Endodermal cell (in vitro differentiated cells): ENCODE measurements around the gene TEX50. TPM values are rescaled to one million over a fixed set of nuclear protein-coding genes. Genes with fewer than 3 reads are reported as not detected.
"Not testable (repeated sequence)": the region's sequence is repeated elsewhere in the genome, so short reads cannot be mapped to it uniquely, and the experiment has no call there.

Experiments used
- DNase-seq: peaks from one replicate; pipeline ENCODE4 v3.0.0-alpha.2; 2017
- H3K27ac ChIP-seq: 2 replicates; pipeline ENCODE4 v1.5.1; 2013; ENCODE audit warnings: mild to moderate bottlenecking, low read depth, low read length, moderate library complexity
- H3K27me3 ChIP-seq: 2 replicates; pipeline ENCODE4 v1.6.1; 2013; ENCODE audit warnings: mild to moderate bottlenecking, low read length, moderate library complexity; ENCODE audit not compliant: insufficient read depth, control insufficient read depth, poor library complexity, severe bottlenecking
- H3K36me3 ChIP-seq: 2 replicates; pipeline ENCODE4 v1.7.0; 2013; ENCODE audit warnings: mild to moderate bottlenecking, low read length, moderate library complexity; ENCODE audit not compliant: control insufficient read depth, insufficient read depth
- H3K4me1 ChIP-seq: one replicate; pipeline ENCODE4 v1.7.0; 2013; ENCODE audit warnings: low read length; ENCODE audit not compliant: control insufficient read depth, insufficient read depth
- H3K4me3 ChIP-seq: 2 replicates; pipeline ENCODE4 v1.5.1; 2013; ENCODE audit warnings: mild to moderate bottlenecking, low read length, moderate library complexity
- H3K9ac ChIP-seq: 2 replicates; pipeline ENCODE4 v1.6.1; 2013; ENCODE audit warnings: mild to moderate bottlenecking, low read length, moderate library complexity; ENCODE audit not compliant: poor library complexity, severe bottlenecking; ENCODE audit errors: extremely low read depth
- H3K9me3 ChIP-seq: 2 replicates; pipeline ENCODE4 v1.6.1; 2013; ENCODE audit warnings: mild to moderate bottlenecking, low read length, moderate library complexity; ENCODE audit not compliant: control insufficient read depth
- H3K27ac Mint-ChIP-seq: 2 replicates; pipeline ENCODE4 v1.8.0; 2020; ENCODE audit warnings: mixed read lengths
- H3K27me3 Mint-ChIP-seq: 2 replicates; pipeline ENCODE4 v1.8.0; 2021; ENCODE audit warnings: mild to moderate bottlenecking, mixed read lengths; ENCODE audit not compliant: insufficient read depth
- H3K36me3 Mint-ChIP-seq: 2 replicates; pipeline ENCODE4 v1.8.0; 2020; ENCODE audit warnings: low read depth, mixed read lengths
- H3K4me1 Mint-ChIP-seq: 2 replicates; pipeline ENCODE4 v1.8.0; 2020; ENCODE audit warnings: mixed read lengths
- H3K4me3 Mint-ChIP-seq: 2 replicates; pipeline ENCODE4 v1.8.0; 2020; ENCODE audit warnings: mild to moderate bottlenecking, moderate library complexity, mixed read lengths
- H3K9me3 Mint-ChIP-seq: 2 replicates; pipeline ENCODE4 v1.8.0; 2020; ENCODE audit warnings: mild to moderate bottlenecking, mixed read lengths
- CTCF ChIP-seq: fragments of 200-600 bp; sonication (generic); conservative IDR thresholded peaks from 2 replicates; pipeline ENCODE4 v1.5.0; 2021; ENCODE audit warnings: antibody characterized with exemption, mild to moderate bottlenecking
- WGBS, 2 experiments: methylation state at CpG; one replicate each; pipeline versions ENCODE4 v1.1.5 to v1.1.7; 2013; ENCODE audit warnings: missing lambda C conversion rate in 2 of 2, mixed read lengths in 1 of 2; ENCODE audit not compliant: insufficient coverage in 1 of 2, insufficient read length in 1 of 2; 5-methylcytosine and 5-hydroxymethylcytosine counted together
- total RNA-seq, 2 donors: library from RNA; stranded (reverse); fragmentation: NEBNext Ultra II Directional in 1 of 2; extraction: Animal tissue kit (Norgen Biotek cat#: 25700) in 1 of 2; gene quantifications; 2 replicates in 1 of 2; 3 replicates in 1 of 2; pipeline ENCODE4 v1.2.1, GENCODE V29; 2021

TEX50 gene
- total RNA-seq, 2 donors from 2014 or later = not detected

- no peak overlapping the region for H3K27ac ChIP-seq
- no peaks in the 10 kb centered on the region for H3K27me3 ChIP-seq
- Mint-ChIP-seq H3K36me3 (no peaks in the 10 kb centered on the region), H3K9me3 (peaks cover 44% of the 10 kb centered on the region), H3K27ac (no peak overlapping the region), H3K4me3 (no peak overlapping the region), H3K4me1 (no peaks in the 10 kb centered on the region), H3K27me3 (peaks cover 3% of the 10 kb centered on the region)
- no peak overlapping the region for H3K4me3 ChIP-seq
- DNase-seq = no peak
- 83 to 96% methylated on average over 1 to 4 of the region's 4 CpGs for WGBS, 2 experiments
- H3K9me3 ChIP-seq = peaks cover 25% of the 10 kb centered on the region
- no peak for TF ChIP-seq CTCF
- H3K9ac ChIP-seq = no peak overlapping the region
- H3K36me3 ChIP-seq = no peaks in the 10 kb centered on the region
- H3K4me1 ChIP-seq = no peaks in the 10 kb centered on the region
Observed at GRCh38 chr1:173608503-173609216, 26.5 kb upstream of the TEX50 start.

GRCh38 chr1:173613086-173613485 is 22.1 kb upstream of the TEX50 start:
- not testable (repeated sequence) for DNase-seq, H3K4me1 Mint-ChIP-seq, H3K36me3 Mint-ChIP-seq, H3K4me1 ChIP-seq, H3K36me3 ChIP-seq, H3K27me3 Mint-ChIP-seq, H3K27ac ChIP-seq, H3K9ac ChIP-seq, H3K4me3 ChIP-seq, H3K4me3 Mint-ChIP-seq, H3K27me3 ChIP-seq, H3K27ac Mint-ChIP-seq
- H3K9me3 Mint-ChIP-seq = peaks cover 66% of the 10 kb centered on the region
- peaks cover 32% of the 10 kb centered on the region for H3K9me3 ChIP-seq
- 93 to 99% methylated on average over 13 to 32 of the region's 32 CpGs for WGBS, 2 experiments

GRCh38 chr1:173616859-173617258 is 18.3 kb upstream of the TEX50 start:
- no peak for TF ChIP-seq CTCF
- peaks cover 4% of the 10 kb centered on the region for H3K27me3 Mint-ChIP-seq
- peaks cover 10% of the 10 kb centered on the region for H3K4me1 Mint-ChIP-seq
- no peak overlapping the region for H3K27ac ChIP-seq
- DNase-seq = no peak
- peaks cover 12% of the 10 kb centered on the region for H3K36me3 Mint-ChIP-seq
- H3K27me3 ChIP-seq = no peaks in the 10 kb centered on the region
- H3K4me3 ChIP-seq = no peak overlapping the region
- no peaks in the 10 kb centered on the region for H3K4me1 ChIP-seq
- no peak overlapping the region for H3K4me3 Mint-ChIP-seq
- H3K36me3 ChIP-seq = no peaks in the 10 kb centered on the region
- peaks cover 68% of the 10 kb centered on the region for H3K9me3 Mint-ChIP-seq
- peaks cover 43% of the 10 kb centered on the region for H3K9me3 ChIP-seq
- H3K27ac Mint-ChIP-seq = no peak overlapping the region
- WGBS, 2 experiments = 90% methylated on average over 2 to 4 of the region's 4 CpGs
- H3K9ac ChIP-seq = no peak overlapping the region

GRCh38 chr1:173627269-173627668 is 7.9 kb upstream of the TEX50 start:
- no peaks in the 10 kb centered on the region for H3K4me1 Mint-ChIP-seq
- H3K27me3 Mint-ChIP-seq = no peaks in the 10 kb centered on the region
- H3K4me3 Mint-ChIP-seq = no peak overlapping the region

More at GRCh38 chr1:173627269-173627668, 7.9 kb upstream of the TEX50 start:
- H3K27me3 ChIP-seq = no peaks in the 10 kb centered on the region
- H3K9me3 Mint-ChIP-seq = peaks cover 11% of the 10 kb centered on the region
- no peaks in the 10 kb centered on the region for H3K36me3 ChIP-seq
- H3K9ac ChIP-seq = no peak overlapping the region
- H3K27ac Mint-ChIP-seq = no peak overlapping the region
- peaks cover 16% of the 10 kb centered on the region for H3K9me3 ChIP-seq
- no peak for DNase-seq
- no peak for TF ChIP-seq CTCF
- no peak overlapping the region for H3K4me3 ChIP-seq
- H3K36me3 Mint-ChIP-seq = peaks cover 6% of the 10 kb centered on the region
- no peak overlapping the region for H3K27ac ChIP-seq
- no peaks in the 10 kb centered on the region for H3K4me1 ChIP-seq
